ENCODE measurements around the gene PRR20A.
"Not testable (repeated sequence)": the region's sequence is repeated elsewhere in the genome, so short reads cannot be mapped to it uniquely, and the experiment has no call there.

Gene PRR20A

DNA sequence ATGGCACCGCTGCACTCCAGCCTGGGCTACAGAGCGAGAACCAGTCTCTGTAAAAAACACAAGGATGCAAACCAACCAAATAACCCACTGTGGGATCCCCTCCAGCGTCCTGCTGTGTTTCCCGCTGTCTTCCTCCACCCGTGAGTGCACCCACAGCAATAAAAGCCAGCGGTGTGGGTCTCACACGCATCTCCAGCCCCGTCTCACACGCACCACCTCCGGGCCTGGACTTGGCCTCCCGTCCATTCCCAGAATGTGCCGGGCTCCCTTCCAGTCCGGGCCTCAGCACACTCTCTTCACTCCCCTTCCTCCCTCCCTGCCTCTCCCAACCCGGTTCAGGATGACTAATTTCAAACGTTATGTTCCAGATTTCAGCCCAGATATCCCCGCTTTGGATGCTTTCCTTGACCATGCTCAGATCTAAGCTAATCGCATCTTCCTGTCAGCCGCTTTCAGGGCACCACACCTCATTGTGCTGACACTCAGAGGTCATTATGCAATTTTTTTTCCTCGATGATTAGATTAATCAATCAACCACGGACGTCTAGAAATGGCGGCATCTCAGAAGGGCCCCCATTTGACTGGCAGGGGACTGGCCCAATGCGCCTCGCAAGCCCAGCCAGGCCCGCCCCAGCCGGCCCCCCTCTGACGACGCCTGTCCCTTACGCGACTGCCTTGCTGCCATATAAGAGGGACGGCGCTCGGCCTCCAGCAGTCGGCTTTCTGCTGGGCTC lies at the start of gene PRR20A:
Gene PRR20A, plus strand, starts transcription at position 684 of the 734 bp plus-strand sequence. CDS start 387 bp downstream, outside the sequence.
- not testable (repeated sequence) for DNase-seq

DNA sequence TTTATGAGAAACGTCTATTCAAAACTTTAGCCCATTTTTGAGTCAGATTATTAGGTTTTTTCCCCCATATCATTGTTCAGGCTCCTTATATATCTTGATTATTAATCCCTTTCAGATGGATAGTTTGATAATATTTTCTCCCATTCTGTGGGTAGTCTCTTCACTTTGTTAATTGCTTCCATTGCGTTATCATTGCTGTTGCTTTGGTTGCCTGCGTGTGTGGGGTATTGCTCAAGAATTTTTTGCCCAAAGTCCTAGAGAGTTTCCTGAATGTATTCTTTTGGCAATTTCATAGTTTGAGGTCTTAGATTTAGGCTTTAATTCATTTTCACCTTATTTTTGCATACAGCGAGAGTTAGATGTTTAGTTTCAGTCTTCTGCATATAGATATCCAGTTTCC lies 25.8 kb upstream of the PRR20A start:
- no peak for DNase-seq

DNA sequence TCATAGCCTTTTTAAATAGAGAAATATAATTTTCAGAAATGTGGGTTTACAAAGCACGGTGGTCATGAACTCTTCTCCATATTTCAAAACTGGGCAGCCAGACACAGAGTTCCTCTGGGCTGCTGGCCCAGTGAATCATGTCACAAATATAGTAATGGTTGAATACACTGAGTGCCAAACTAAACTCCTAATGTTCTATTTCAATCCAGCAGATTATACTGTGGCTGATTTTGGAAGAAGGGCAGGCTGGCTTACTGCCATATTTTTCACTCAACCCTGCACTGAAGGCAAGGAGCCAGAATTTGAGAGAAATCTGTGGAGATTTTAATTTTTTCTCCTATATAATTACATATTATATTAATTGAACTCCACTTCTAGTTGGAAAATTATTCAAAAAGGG lies 17.0 kb upstream of the PRR20A start:
- DNase-seq = no peak

DNA sequence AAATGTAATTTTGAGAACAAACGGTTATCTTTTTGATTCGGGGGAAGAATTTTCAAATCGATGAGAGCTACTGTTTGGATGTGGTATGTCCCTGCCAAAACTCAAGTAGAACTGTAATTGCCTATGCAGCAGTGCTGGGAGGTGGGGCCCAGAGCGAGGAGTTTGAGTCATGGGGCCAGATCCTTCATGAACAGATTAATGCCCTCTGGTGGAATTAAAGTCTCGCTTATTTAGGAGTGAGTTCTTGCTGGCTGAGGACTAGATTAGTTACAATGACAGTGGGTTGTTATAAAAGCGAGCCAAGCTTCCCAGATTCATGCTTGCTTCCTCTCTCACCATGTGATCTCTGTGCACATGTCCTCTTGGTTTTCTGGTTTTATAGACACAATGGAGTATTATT lies 11.8 kb upstream of the PRR20A start:
- no peak for DNase-seq

DNA sequence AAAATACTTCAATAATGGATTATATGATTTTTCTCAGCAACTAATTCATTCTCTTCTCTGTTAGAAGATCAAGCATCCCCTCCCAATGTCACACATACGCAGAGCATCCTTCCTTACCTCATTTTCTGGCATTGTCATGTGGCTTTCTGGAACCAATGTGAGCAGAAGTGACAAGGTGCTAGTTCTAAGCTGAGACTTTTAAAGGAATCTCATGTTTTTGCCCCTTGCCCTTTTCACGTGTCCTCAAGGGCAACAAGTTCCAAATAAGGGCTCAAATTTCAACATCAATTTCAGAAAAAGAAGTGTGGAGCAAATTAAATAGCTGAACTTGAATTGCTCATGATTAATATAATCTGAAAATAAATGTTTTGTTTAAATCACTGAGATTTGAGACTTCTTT lies 4.6 kb upstream of the PRR20A start:
- no peak for DNase-seq

DNA sequence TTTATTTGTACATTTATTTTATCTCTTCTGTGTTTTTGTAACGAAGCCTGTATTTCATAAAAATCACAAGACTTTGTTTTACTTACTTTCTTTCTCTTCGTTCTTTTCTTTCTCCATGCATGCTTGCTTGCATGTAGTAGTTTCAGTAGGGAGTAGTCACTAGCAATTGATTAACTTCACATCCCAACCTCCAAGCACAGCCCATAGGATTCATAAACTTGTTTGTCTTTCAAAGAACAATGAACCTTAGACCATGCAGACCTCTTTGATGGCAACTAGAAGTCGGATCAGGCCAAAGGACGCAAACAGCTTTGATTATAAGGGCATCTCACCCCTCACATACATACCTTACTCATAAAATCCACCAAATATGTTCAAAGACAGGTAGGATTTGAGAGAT lies 3.1 kb upstream of the PRR20A start:
- no peak for DNase-seq

DNA sequence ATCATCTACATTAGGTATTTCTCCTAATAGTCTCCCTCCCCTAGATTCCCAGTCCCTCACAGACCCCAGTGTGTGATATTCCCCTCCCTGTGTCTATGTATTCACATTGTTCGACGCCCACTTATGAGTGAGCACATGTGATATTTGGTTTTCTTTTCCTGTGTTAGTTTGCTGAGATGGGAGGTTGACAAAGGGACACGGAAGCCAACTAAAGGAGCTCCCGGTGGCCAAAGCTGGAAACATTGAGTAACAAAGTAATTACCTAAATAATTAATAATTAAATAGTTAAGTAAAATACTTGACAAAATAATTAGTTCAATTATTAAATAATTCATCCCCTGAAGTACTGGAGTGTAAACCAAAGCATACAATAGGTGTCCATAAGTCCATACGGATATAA lies 1.7 kb upstream of the PRR20A start:
- DNase-seq = no peak

DNA sequence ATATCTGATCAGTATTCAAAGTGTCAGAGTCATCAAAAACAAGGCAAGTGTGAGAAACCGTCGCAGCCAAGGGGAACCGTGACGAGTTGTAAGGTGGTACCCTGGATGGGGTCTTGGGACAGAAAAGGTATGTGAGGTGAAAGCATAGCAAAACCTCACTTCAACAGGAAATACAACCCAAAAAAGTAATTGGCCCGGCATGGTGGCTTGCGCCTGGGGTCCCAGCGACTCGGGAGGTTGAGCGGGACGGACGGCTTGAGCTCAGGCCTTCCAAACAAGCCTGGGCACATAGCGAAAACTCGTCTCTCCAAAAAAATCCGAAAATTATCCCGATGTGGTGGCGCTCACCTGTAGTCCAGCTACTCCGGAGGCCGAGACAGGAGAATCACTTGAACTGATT lies 937 bp upstream of the PRR20A start:
- not testable (repeated sequence) for DNase-seq

DNA sequence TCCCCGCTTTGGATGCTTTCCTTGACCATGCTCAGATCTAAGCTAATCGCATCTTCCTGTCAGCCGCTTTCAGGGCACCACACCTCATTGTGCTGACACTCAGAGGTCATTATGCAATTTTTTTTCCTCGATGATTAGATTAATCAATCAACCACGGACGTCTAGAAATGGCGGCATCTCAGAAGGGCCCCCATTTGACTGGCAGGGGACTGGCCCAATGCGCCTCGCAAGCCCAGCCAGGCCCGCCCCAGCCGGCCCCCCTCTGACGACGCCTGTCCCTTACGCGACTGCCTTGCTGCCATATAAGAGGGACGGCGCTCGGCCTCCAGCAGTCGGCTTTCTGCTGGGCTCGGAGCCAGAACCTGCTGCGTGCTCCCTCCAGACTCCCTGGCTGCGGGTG lies 6.5 kb downstream of the PRR20A start, which contains the start of gene PRR20B:
Gene PRR20B, plus strand, starts transcription at position 301 of the 400 bp plus-strand sequence. CDS start 387 bp downstream, outside the sequence.
- not testable (repeated sequence) for DNase-seq

DNA sequence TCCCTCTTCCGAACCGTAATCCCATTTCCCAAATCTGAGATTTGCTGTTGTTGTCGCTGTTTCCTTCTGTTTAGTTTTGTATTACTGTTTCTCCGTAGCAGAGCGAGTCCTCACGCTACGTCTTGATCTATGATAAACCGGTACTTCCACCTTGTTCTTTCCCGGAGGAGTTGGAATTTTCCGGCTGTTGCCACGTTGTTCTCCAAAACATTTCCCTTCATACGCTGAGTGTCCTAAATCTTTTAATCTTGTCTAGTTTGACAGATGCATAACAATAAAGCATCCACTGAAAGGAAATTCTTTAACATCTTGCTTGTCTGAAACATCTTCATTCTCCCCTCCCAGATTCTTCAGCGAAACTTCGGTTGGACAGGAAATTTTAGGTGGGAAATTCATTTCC lies 7.4 kb downstream of the PRR20A start:
- DNase-seq = not testable (repeated sequence)

DNA sequence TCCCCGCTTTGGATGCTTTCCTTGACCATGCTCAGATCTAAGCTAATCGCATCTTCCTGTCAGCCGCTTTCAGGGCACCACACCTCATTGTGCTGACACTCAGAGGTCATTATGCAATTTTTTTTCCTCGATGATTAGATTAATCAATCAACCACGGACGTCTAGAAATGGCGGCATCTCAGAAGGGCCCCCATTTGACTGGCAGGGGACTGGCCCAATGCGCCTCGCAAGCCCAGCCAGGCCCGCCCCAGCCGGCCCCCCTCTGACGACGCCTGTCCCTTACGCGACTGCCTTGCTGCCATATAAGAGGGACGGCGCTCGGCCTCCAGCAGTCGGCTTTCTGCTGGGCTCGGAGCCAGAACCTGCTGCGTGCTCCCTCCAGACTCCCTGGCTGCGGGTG lies 13.0 kb downstream of the PRR20A start, which contains the start of gene PRR20C:
Gene PRR20C, plus strand, starts transcription at position 301 of the 400 bp plus-strand sequence. CDS start 387 bp downstream, outside the sequence.
- not testable (repeated sequence) for DNase-seq

DNA sequence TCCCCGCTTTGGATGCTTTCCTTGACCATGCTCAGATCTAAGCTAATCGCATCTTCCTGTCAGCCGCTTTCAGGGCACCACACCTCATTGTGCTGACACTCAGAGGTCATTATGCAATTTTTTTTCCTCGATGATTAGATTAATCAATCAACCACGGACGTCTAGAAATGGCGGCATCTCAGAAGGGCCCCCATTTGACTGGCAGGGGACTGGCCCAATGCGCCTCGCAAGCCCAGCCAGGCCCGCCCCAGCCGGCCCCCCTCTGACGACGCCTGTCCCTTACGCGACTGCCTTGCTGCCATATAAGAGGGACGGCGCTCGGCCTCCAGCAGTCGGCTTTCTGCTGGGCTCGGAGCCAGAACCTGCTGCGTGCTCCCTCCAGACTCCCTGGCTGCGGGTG lies 19.6 kb downstream of the PRR20A start, which contains the start of gene PRR20D:
Gene PRR20D, plus strand, starts transcription at position 301 of the 400 bp plus-strand sequence. CDS start 387 bp downstream, outside the sequence.
- not testable (repeated sequence) for DNase-seq

DNA sequence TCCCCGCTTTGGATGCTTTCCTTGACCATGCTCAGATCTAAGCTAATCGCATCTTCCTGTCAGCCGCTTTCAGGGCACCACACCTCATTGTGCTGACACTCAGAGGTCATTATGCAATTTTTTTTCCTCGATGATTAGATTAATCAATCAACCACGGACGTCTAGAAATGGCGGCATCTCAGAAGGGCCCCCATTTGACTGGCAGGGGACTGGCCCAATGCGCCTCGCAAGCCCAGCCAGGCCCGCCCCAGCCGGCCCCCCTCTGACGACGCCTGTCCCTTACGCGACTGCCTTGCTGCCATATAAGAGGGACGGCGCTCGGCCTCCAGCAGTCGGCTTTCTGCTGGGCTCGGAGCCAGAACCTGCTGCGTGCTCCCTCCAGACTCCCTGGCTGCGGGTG lies 26.2 kb downstream of the PRR20A start, which contains the start of gene PRR20E:
Gene PRR20E, plus strand, starts transcription at position 301 of the 400 bp plus-strand sequence. CDS start 387 bp downstream, outside the sequence.
- not testable (repeated sequence) for DNase-seq

DNA sequence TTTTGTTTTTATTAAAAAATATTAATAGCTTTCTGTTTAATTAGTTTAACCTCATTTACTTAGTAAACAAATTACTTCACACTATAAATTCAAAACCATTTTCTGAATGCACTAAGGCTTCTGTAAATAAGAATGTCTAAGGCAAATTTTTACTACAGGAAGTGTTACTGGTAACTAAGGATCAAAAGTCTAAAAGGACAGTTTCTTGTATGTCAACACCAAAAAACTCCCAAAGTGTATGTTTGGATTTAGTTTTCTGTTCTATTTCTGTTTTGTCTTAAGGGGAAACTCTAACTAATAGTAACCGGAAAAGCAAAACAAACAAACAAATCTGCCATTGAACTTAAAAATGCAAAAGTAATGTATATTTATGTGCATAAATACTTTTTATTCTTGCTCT lies 50.9 kb downstream of the PRR20A start:
- no peak for DNase-seq
